Peyer's patch (tissue), 4 donors: ENCODE measurements around the gene SESTD1. TPM values are rescaled to one million over a fixed set of nuclear protein-coding genes. Genes with fewer than 3 reads are reported as not detected.
A peak's percentile ranks its signal among the peaks of the same experiment; 100 is the strongest.

Experiments
- DNase-seq, 3 donors: peaks; one replicate each; pipeline ENCODE4 v3.0.0-alpha.2; 2017 to 2019
- H3K27ac ChIP-seq, 4 donors: fragments of 200-600 bp; sonication (generic); one replicate each; pipeline ENCODE4 v1.5.1; 2016 to 2019
- H3K27me3 ChIP-seq, 2 donors: fragments of 200-600 bp; sonication (generic); one replicate each; pipeline ENCODE4 v1.5.1; 2019
- H3K36me3 ChIP-seq, 3 donors: fragments of 200-600 bp; sonication (generic); one replicate each; pipeline ENCODE4 v1.5.1; 2016 to 2019
- H3K4me1 ChIP-seq, 4 donors: fragments of 200-600 bp; sonication (generic); one replicate each; pipeline ENCODE4 v1.5.1; 2016 to 2019
- H3K4me3 ChIP-seq, 4 donors: fragments of 200-600 bp; sonication (generic); 1 replicate in 3 of 4; 2 replicates in 1 of 4; pipeline ENCODE4 v1.5.1; 2016 to 2019; ENCODE audit warnings: mild to moderate bottlenecking in 1 of 4
- H3K9me3 ChIP-seq, 4 donors: fragments of 200-600 bp; sonication (generic); one replicate each; pipeline ENCODE4 v1.5.1; 2016 to 2019; ENCODE audit warnings: mild to moderate bottlenecking in 1 of 4
- CTCF ChIP-seq, 6 experiments: fragments of 450-650 bp in 4 of 6; fragments of 200-600 bp in 2 of 6; sonication (generic) in 1 of 6; IDR thresholded peaks; one replicate each; pipeline ENCODE4 v1.5.1; 2017 to 2019; ENCODE audit warnings: antibody characterized with exemption in 6 of 6, mild to moderate bottlenecking in 3 of 6, moderate library complexity in 1 of 6
- POLR2A ChIP-seq, 2 donors: fragments of 450-650 bp; IDR thresholded peaks; one replicate each; pipeline ENCODE4 v1.5.1; 2017; ENCODE audit warnings: antibody characterized with exemption in 2 of 2, mild to moderate bottlenecking in 2 of 2, moderate library complexity in 2 of 2
- total RNA-seq, 4 donors: library from RNA; depleted of rRNA; stranded (reverse); fragments of >200 nt; gene quantifications; one replicate each; pipeline ENCODE4 v1.1.0, GENCODE V29; 2016

SESTD1 gene
- total RNA-seq, 4 donors from 2014 or later: 19.3 to 66.0 (median 39.6) TPM

DNA sequence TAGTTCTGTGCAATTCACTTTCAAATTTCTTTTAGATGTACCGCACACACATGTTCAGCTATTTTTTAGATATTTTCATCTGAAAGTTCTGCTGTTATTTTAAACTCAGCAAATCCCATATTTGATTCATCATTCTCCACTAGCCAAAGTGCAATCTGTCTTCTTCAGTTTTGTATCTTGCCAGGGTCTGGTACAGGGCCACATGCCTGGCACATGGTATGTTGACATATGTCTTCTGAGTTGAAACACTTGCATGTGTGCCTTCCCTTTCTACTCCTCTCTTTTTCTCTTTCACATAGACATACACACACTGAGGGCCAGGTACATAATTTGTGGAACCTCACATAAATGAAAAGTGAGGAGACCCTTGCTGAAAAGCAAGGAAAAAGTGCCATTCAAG lies 25.7 kb upstream of the SESTD1 start:
- Histone ChIP-seq H3K27me3 (no peaks in the 10 kb centered on the region), H3K4me3 (no peak overlapping the region), H3K27ac (no peak overlapping the region), H3K4me1 (no peaks in the 10 kb centered on the region), H3K9me3 (no peaks in the 10 kb centered on the region), H3K36me3 (no peaks in the 10 kb centered on the region)
- TF ChIP-seq CTCF (IDR thresholded peaks at IDR 0.05) (no peak), POLR2A (IDR thresholded peaks at IDR 0.05) (no peak)
- DNase-seq: no peak

- TF ChIP-seq CTCF (IDR thresholded peaks at IDR 0.05) (no peak), POLR2A (IDR thresholded peaks at IDR 0.05) (no peak)
- Histone ChIP-seq H3K4me3 (no peak overlapping the region), H3K4me1 (no peaks in the 10 kb centered on the region), H3K9me3 (no peaks in the 10 kb centered on the region), H3K36me3 (no peaks in the 10 kb centered on the region), H3K27ac (no peak overlapping the region), H3K27me3 (no peaks in the 10 kb centered on the region)
- no peak for DNase-seq
These were observed 20.4 kb upstream of the SESTD1 start for GRCh38 chr2:179285060-179285459.

GRCh38 chr2:179277429-179278196 lies 13.0 kb upstream of the SESTD1 start:
- Histone ChIP-seq H3K9me3 (no peaks in the 10 kb centered on the region), H3K27me3 (peaks cover 0 to 2% of the 10 kb centered on the region in 2 donors), H3K27ac (no peak overlapping the region), H3K36me3 (no peaks in the 10 kb centered on the region), H3K4me3 (no peak overlapping the region), H3K4me1 (peaks cover 0 to 16% (median 0%) of the 10 kb centered on the region in 4 donors)
- TF ChIP-seq POLR2A (IDR thresholded peaks at IDR 0.05) (no peak), CTCF (IDR thresholded peaks at IDR 0.05) (no peak)
- no peak for DNase-seq

DNA sequence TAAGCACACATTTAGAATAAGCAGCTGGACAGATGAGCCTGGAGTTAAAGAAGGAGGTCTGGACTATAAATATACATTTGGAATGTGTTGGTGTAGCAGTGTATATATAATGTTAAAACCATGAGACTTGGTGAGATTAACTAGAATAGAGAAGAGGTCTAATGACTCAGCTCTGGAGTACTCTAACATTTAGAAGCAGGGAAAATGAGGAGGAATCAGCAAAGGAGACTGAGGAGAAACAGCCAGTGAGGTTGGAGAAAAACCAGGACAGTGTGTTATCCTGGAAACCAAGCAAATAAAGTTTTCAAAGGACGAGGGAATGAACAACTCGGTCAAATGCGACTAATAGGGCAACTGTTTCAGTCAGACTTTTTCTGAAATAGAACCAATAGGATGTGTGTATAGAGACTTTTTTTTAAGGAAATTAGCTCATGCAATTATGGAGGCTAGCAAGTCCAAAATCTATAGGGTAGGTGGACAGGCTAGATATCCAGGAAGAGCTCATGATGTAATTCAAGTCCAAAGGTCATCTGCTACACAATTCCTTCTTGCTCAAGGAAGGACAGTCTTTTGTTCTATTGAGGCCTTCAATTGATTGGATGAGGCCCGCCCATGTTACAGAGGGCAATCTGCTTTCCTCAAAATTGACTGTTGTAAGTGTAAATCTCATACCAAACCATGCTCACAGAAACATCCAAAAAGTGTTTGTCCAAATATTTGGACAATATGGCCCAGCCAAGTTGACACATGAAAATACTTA lies 10.8 kb upstream of the SESTD1 start:
- no peaks in the 10 kb centered on the region for H3K36me3 ChIP-seq
- H3K27me3 ChIP-seq: peaks cover 0 to 4% of the 10 kb centered on the region in 2 donors
- no peak overlapping the region for H3K4me3 ChIP-seq
- TF ChIP-seq CTCF (IDR thresholded peaks at IDR 0.05) (no peak), POLR2A (IDR thresholded peaks at IDR 0.05) (no peak)
- no peaks in the 10 kb centered on the region for H3K9me3 ChIP-seq
- H3K27ac ChIP-seq: no peak overlapping the region
- H3K4me1 ChIP-seq: peaks cover 0 to 23% (median 0%) of the 10 kb centered on the region in 4 donors
- no peak for DNase-seq

GRCh38 chr2:179274749-179275148 lies 10.1 kb upstream of the SESTD1 start:
- peak overlapping the region in 1 of 4 donors; percentile 23 for H3K27ac ChIP-seq
- DNase-seq: peak in 2 of 3 donors; percentile 33 to 68
- peaks cover 0 to 4% of the 10 kb centered on the region in 2 donors for H3K27me3 ChIP-seq
- H3K9me3 ChIP-seq: no peaks in the 10 kb centered on the region
- TF ChIP-seq CTCF (IDR thresholded peaks at IDR 0.05) (no peak), POLR2A (IDR thresholded peaks at IDR 0.05) (no peak)
- no peaks in the 10 kb centered on the region for H3K36me3 ChIP-seq
- no peak overlapping the region for H3K4me3 ChIP-seq
- H3K4me1 ChIP-seq: peaks cover 0 to 23% (median 0%) of the 10 kb centered on the region in 4 donors
